Breast epithelium (tissue), 4 donors: ENCODE results near the gene DARS2. TPM values are rescaled to one million over a fixed set of nuclear protein-coding genes. Genes with fewer than 3 reads are reported as not detected.
"Not testable (repeated sequence)": the region's sequence is repeated elsewhere in the genome, so short reads cannot be mapped to it uniquely, and the experiment has no call there.

Experiments used
- DNase-seq, 2 donors: peaks; one replicate each; pipeline ENCODE4 v3.0.0-alpha.2; 2019; ENCODE audit warnings: low spot score in 2 of 2
- H3K27ac ChIP-seq, 2 donors: fragments of 200-600 bp; sonication (generic) in 1 of 2; one replicate each; pipeline ENCODE4 v1.5.1; 2016 to 2019; ENCODE audit warnings: mild to moderate bottlenecking in 1 of 2
- H3K27me3 ChIP-seq, 2 donors: fragments of 200-600 bp; sonication (generic) in 1 of 2; one replicate each; pipeline versions ENCODE4 v1.5.1 to v1.6.0; 2017 to 2019; ENCODE audit warnings: control low read depth in 1 of 2, mild to moderate bottlenecking in 1 of 2
- H3K36me3 ChIP-seq: fragments of 200-600 bp; one replicate; pipeline ENCODE4 v1.5.1; 2019
- H3K4me1 ChIP-seq, 2 donors: fragments of 200-600 bp; sonication (generic); one replicate each; pipeline ENCODE4 v1.5.1; 2016 to 2019; ENCODE audit warnings: control low read depth in 1 of 2
- H3K4me3 ChIP-seq, 3 donors: fragments of 200-600 bp; sonication (generic); 1 replicate in 2 of 3; 2 replicates in 1 of 3; pipeline ENCODE4 v1.5.1; 2016 to 2019; ENCODE audit warnings: mild to moderate bottlenecking in 3 of 3, moderate library complexity in 2 of 3
- H3K9me3 ChIP-seq, 2 donors: fragments of 200-600 bp; sonication (generic) in 1 of 2; one replicate each; pipeline ENCODE4 v1.5.1; 2016 to 2019; ENCODE audit warnings: control low read depth in 1 of 2
- POLR2A ChIP-seq: fragments of 450-650 bp; IDR thresholded peaks from one replicate; pipeline ENCODE4 v1.6.1; 2016; ENCODE audit warnings: antibody characterized with exemption, mild to moderate bottlenecking, moderate library complexity
- POLR2AphosphoS5 ChIP-seq, 3 donors: sonication (generic); formaldehyde crosslinking; IDR thresholded peaks; one replicate each; pipeline ENCODE4 v1.6.1; 2017; ENCODE audit warnings: antibody characterized with exemption in 3 of 3
- intact Hi-C: fragments of 100-400 bp; cut with DNase I; formaldehyde crosslinking; loops from one replicate; pipeline ENCODE4 v1.15.1; 2023; ENCODE audit warnings: low total_unique reads
- total RNA-seq, 3 donors: library from RNA; depleted of rRNA; stranded (reverse); fragments of >200 nt; gene quantifications; one replicate each; pipeline ENCODE4 v1.1.0, GENCODE V29; 2016
- TF ChIP-seq, protein P1 (sequence below), 3 donors: fragments of 450-650 bp; IDR thresholded peaks; one replicate each; pipeline ENCODE4 v1.5.1; 2016 to 2017; ENCODE audit warnings: antibody characterized with exemption in 3 of 3, mild to moderate bottlenecking in 3 of 3, moderate library complexity in 3 of 3

DARS2 gene
- total RNA-seq, 3 donors from 2014 or later = 9.4 to 15.8 (median 14.1) TPM

DNA sequence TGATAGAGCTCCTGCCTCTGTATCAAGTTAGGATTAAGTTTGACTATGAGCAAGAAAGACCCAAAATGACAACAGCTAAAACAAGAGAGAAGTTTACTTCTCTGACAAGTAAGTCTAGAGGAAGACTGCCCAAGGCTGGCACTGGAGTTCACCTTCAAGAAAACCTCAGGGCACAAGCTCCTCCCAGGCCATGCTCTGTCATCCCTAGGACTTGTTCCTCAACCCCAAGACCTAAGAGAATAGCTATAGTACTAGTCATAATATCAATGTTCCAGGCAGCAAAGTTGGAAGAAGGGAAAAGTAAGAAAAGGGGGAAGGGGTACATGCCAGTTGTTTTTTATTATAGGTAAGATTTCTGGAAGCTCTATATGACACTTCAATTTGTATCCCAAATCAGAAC, 26.4 kb upstream of the DARS2 start:
- intact Hi-C loops = no loop called here
- Histone ChIP-seq H3K27ac (no peak overlapping the region), H3K27me3 (no peaks in the 10 kb centered on the region), H3K4me3 (no peak overlapping the region), H3K36me3 (no peaks in the 10 kb centered on the region), H3K9me3 (no peaks in the 10 kb centered on the region), H3K4me1 (no peaks in the 10 kb centered on the region)
- no peak for DNase-seq
- TF ChIP-seq, protein P1, sequence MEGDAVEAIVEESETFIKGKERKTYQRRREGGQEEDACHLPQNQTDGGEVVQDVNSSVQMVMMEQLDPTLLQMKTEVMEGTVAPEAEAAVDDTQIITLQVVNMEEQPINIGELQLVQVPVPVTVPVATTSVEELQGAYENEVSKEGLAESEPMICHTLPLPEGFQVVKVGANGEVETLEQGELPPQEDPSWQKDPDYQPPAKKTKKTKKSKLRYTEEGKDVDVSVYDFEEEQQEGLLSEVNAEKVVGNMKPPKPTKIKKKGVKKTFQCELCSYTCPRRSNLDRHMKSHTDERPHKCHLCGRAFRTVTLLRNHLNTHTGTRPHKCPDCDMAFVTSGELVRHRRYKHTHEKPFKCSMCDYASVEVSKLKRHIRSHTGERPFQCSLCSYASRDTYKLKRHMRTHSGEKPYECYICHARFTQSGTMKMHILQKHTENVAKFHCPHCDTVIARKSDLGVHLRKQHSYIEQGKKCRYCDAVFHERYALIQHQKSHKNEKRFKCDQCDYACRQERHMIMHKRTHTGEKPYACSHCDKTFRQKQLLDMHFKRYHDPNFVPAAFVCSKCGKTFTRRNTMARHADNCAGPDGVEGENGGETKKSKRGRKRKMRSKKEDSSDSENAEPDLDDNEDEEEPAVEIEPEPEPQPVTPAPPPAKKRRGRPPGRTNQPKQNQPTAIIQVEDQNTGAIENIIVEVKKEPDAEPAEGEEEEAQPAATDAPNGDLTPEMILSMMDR (IDR thresholded peaks at IDR 0.05) = no peak
- TF ChIP-seq POLR2AphosphoS5 (IDR thresholded peaks at IDR 0.05) (no peak), POLR2A (no peak)

DNA sequence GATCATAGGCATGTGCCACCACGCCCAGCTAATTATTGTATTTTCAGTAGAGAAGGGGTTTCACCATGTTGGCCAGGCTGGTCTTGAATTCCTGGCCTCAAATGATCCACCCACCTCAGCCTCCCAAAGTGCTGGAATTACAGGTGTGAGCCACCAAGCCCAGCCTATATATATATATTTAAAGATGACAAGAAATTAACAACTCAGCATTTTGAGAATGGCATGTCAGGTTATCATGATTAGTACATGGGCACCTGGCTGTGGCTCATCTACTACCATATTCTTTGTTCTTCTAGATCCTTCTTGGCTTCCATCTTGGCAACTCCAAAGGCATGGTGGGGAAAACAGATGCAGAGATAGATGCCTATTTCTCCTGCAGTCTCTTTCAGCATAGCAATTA, 24.5 kb upstream of the DARS2 start:
- intact Hi-C loops, H3K4me1 ChIP-seq, H3K9me3 ChIP-seq, DNase-seq, H3K4me3 ChIP-seq, H3K27ac ChIP-seq, H3K36me3 ChIP-seq, H3K27me3 ChIP-seq: not testable (repeated sequence)

DNA sequence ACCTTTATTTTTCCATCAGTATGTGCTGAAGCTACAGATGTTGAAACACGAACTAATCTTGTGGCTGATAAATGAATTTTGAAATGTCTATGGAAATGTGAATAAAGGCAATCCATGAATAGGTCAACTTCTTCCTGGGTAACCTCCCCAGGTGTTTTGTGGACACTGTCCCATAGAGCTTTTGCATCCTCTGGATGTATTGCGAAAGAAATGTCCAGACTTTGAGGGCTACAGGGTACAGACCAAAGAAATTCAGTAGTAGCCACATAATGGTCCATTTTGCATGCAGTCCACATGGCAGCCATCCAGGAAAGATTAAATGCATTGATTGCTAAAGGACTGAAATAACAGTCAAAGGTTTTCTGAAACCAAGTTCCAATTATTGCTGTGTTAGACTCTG, 21.5 kb upstream of the DARS2 start:
- intact Hi-C loops = no loop called here
- Histone ChIP-seq H3K27me3 (no peaks in the 10 kb centered on the region), H3K9me3 (no peaks in the 10 kb centered on the region), H3K4me1 (no peaks in the 10 kb centered on the region), H3K4me3 (no peak overlapping the region), H3K36me3 (no peaks in the 10 kb centered on the region), H3K27ac (no peak overlapping the region)
- DNase-seq = no peak
- no peak for TF ChIP-seq POLR2AphosphoS5 (IDR thresholded peaks at IDR 0.05)
- TF ChIP-seq, protein P1 (IDR thresholded peaks at IDR 0.05) = no peak
- TF ChIP-seq POLR2A = no peak

DNA sequence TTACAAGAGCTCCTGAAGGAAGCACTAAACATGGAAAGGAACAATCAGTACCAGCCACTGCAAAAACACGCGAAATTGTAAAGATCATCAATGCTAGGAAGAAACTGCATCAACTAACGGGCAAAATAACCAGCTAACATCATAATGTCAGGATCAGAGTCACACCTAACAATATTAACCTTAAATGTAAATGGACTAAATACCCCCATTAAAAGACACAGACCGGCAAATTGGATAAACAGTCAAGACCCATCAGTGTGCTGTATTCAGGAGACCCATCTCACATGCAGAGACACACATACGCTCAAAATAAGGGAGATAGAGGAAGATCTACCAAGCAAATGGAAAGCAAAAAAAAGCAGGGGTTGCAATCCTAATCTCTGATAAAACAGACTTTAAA, 10.8 kb upstream of the DARS2 start:
- H3K27me3 ChIP-seq, DNase-seq, H3K4me1 ChIP-seq, intact Hi-C loops, H3K4me3 ChIP-seq, H3K27ac ChIP-seq, H3K9me3 ChIP-seq, H3K36me3 ChIP-seq: not testable (repeated sequence)

DNA sequence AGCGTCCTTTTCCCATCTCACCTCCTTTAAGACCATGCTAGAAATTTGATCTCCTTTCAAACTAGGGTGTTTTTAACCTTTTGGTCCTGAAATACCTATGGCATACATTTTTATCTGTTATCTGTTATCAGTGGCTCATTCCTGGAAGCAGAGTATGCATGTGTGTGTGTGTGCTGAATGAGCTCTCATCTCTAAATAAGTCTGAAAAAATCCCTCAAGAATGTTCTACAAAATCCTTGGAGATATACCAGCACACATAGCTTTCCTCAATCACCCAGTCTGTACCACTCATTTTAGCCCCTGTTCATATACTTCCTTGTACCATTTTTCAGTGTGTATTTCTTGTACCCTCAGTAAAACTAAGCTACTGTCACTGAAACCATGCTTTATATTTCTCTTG, 6.0 kb upstream of the DARS2 start:
- Histone ChIP-seq H3K4me3 (no peak overlapping the region), H3K9me3 (no peaks in the 10 kb centered on the region), H3K36me3 (no peaks in the 10 kb centered on the region), H3K27ac (no peak overlapping the region), H3K27me3 (no peaks in the 10 kb centered on the region), H3K4me1 (no peaks in the 10 kb centered on the region)
- intact Hi-C loops = no loop called here
- TF ChIP-seq POLR2A (no peak), POLR2AphosphoS5 (IDR thresholded peaks at IDR 0.05) (no peak)
- TF ChIP-seq, protein P1 (IDR thresholded peaks at IDR 0.05) = no peak
- DNase-seq = no peak

DNA sequence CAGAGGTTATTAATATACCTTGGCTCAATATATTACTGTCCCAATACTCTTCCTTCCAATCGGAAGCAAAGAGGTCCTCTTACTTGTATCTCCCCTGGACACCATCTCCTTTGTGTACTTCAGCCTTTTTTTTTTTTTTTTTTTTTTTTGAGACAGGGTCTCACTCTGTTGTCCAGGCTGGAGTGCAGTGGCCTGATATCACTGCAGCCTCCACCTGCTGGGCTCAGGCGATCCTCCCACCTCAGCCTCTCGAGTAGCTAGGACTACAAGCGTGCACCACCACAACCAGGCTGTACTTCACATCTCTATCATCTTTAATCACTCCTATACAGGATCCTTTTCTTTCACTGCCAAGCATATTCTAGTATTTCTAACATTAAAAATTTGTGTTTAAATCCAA, 2.8 kb upstream of the DARS2 start:
- H3K36me3 ChIP-seq = no peaks in the 10 kb centered on the region
- no peaks in the 10 kb centered on the region for H3K27me3 ChIP-seq
- intact Hi-C loops = loop anchor here (5.0 kb wide), 1 partner anchor 1434 kb away; no protein-coding TSS in a partner anchor
- TF ChIP-seq POLR2AphosphoS5 (IDR thresholded peaks at IDR 0.05) (no peak), POLR2A (no peak)
- TF ChIP-seq, protein P1 (IDR thresholded peaks at IDR 0.05) = no peak
- no peak overlapping the region for H3K4me3 ChIP-seq
- H3K4me1 ChIP-seq = no peaks in the 10 kb centered on the region
- H3K9me3 ChIP-seq = no peaks in the 10 kb centered on the region
- DNase-seq = no peak
- no peak overlapping the region for H3K27ac ChIP-seq
